Fibroblast of lung (primary cell): ENCODE data around the gene L3HYPDH. TPM values are rescaled to one million over a fixed set of nuclear protein-coding genes. Genes with fewer than 3 reads are reported as not detected.

ENCODE experiments used
- DNase-seq, 2 donors: peaks; one replicate each; pipeline versions ENCODE4 v3.0.0 to v3.0.0-alpha.2; 2010; ENCODE audit warnings: low read depth in 2 of 2
- H2AFZ ChIP-seq: 2 replicates; pipeline ENCODE4 v1.5.1; 2012; ENCODE audit warnings: low read length, control low read depth, inconsistent platforms
- H3K27ac ChIP-seq: 2 replicates; pipeline ENCODE4 v1.5.1; 2011; ENCODE audit warnings: low read length, control low read depth; ENCODE audit not compliant: insufficient read depth
- H3K27me3 ChIP-seq: 2 replicates; pipeline ENCODE4 v1.5.1; 2011; ENCODE audit warnings: mild to moderate bottlenecking, low read length; ENCODE audit not compliant: control insufficient read depth, insufficient read depth
- H3K36me3 ChIP-seq: 2 replicates; pipeline ENCODE4 v1.5.1; 2011; ENCODE audit warnings: low read length; ENCODE audit not compliant: control insufficient read depth, insufficient read depth
- H3K4me1 ChIP-seq: 2 replicates; pipeline ENCODE4 v1.5.1; 2011; ENCODE audit warnings: low read length; ENCODE audit not compliant: control insufficient read depth, insufficient read depth; ENCODE audit errors: extremely low read depth
- H3K4me2 ChIP-seq: 2 replicates; pipeline ENCODE4 v1.5.1; 2011; ENCODE audit warnings: low read length, control low read depth; ENCODE audit not compliant: insufficient read depth; ENCODE audit errors: extremely low read depth
- H3K4me3 ChIP-seq, 4 experiments: fragments of 200-600 bp in 1 of 4; sonication (generic) in 1 of 4; replicated peaks in 1 of 4; 2 replicates each; pipeline ENCODE4 v1.5.1; 2011 to 2016; ENCODE audit warnings: low read length in 4 of 4, low read depth in 3 of 4, mild to moderate bottlenecking in 3 of 4, control low read depth in 2 of 4, inconsistent platforms in 1 of 4, mixed read lengths in 1 of 4; ENCODE audit not compliant: insufficient read depth in 1 of 4; ENCODE audit errors: control extremely low read depth in 1 of 4
- H3K79me2 ChIP-seq: 2 replicates; pipeline ENCODE4 v1.5.1; 2012; ENCODE audit warnings: mild to moderate bottlenecking, low read length, inconsistent platforms; ENCODE audit not compliant: control insufficient read depth, insufficient read depth
- H3K9ac ChIP-seq: 2 replicates; pipeline ENCODE4 v1.5.1; 2011; ENCODE audit warnings: mild to moderate bottlenecking, low read length, control low read depth; ENCODE audit not compliant: insufficient read depth
- H3K9me3 ChIP-seq: 2 replicates; pipeline ENCODE4 v1.5.1; 2012; ENCODE audit warnings: low read depth, low read length; ENCODE audit not compliant: control insufficient read depth, insufficient read depth
- H4K20me1 ChIP-seq: 2 replicates; pipeline ENCODE4 v1.5.1; 2011; ENCODE audit warnings: low read length; ENCODE audit not compliant: control insufficient read depth, insufficient read depth; ENCODE audit errors: extremely low read depth
- CTCF ChIP-seq, 2 donors: IDR thresholded peaks in 1 of 2; conservative IDR thresholded peaks in 1 of 2; 1 replicate in 1 of 2; 2 replicates in 1 of 2; pipeline ENCODE4 v1.5.1; 2011 to 2012; ENCODE audit warnings: low read length in 2 of 2, control low read depth in 1 of 2, inconsistent platforms in 1 of 2, low read depth in 1 of 2, mild to moderate bottlenecking in 1 of 2
- EZH2 ChIP-seq: IDR thresholded peaks from 2 replicates; pipeline ENCODE4 v1.5.1; 2012; ENCODE audit warnings: low read length, control low read depth, mild to moderate bottlenecking; ENCODE audit errors: missing control alignments
- polyA plus RNA-seq, 2 donors: library from polyadenylated mRNA; depleted of rRNA in 1 of 2; stranded (reverse) in 1 of 2; unstranded in 1 of 2; fragments of >200 nt; gene quantifications; 2 replicates each; pipeline ENCODE4 v1.2.1, GENCODE V29; 2011 to 2012; ENCODE audit warnings: missing spikeins in 1 of 2
- total RNA-seq: library from RNA; depleted of rRNA; stranded (reverse); fragments of >200 nt; gene quantifications from 2 replicates; pipeline ENCODE4 v1.2.1, GENCODE V29; 2014

L3HYPDH gene
- total and polyA plus RNA-seq, 2 donors (not counting 1 experiment from before 2014, with no cell fraction given): 28.7 to 50.4 TPM

- H3K4me3 ChIP-seq: no peak overlapping the region
- peak overlapping the region; percentile 26 for H3K27ac ChIP-seq
- peak; percentile 62 to 81 for DNase-seq
- no peaks in the 10 kb centered on the region for H3K27me3 ChIP-seq
- H3K9me3 ChIP-seq: no peaks in the 10 kb centered on the region
- TF ChIP-seq CTCF (conservative IDR thresholded peaks at IDR 0.05 in 1 of 2, IDR thresholded peaks at IDR 0.05 in 1 of 2; ENCODE audit: low read depth in 1 of 2, low read length in 2 of 2) (no peak), EZH2 (no peak)
- no peak overlapping the region for H3K9ac ChIP-seq
- H3K4me1 ChIP-seq: peaks cover 17% of the 10 kb centered on the region
- H3K79me2 ChIP-seq: no peaks in the 10 kb centered on the region
- peak overlapping the region; percentile 26 for H3K4me2 ChIP-seq
- no peak overlapping the region for H2AFZ ChIP-seq
- H3K36me3 ChIP-seq: no peaks in the 10 kb centered on the region
- no peaks in the 10 kb centered on the region for H4K20me1 ChIP-seq
Measured at GRCh38 chr14:59439256-59439965, 44.8 kb downstream of the L3HYPDH start.

GRCh38 chr14:59438195-59438647 lies 46.0 kb downstream of the L3HYPDH start:
- H2AFZ ChIP-seq: no peak overlapping the region
- H4K20me1 ChIP-seq: no peaks in the 10 kb centered on the region
- no peak overlapping the region for H3K4me3 ChIP-seq
- peaks cover 15% of the 10 kb centered on the region for H3K4me1 ChIP-seq
- TF ChIP-seq CTCF (conservative IDR thresholded peaks at IDR 0.05 in 1 of 2, IDR thresholded peaks at IDR 0.05 in 1 of 2; ENCODE audit: low read depth in 1 of 2, low read length in 2 of 2) (no peak), EZH2 (no peak)
- H3K27ac ChIP-seq: no peak overlapping the region
- H3K27me3 ChIP-seq: no peaks in the 10 kb centered on the region
- H3K79me2 ChIP-seq: no peaks in the 10 kb centered on the region
- no peaks in the 10 kb centered on the region for H3K36me3 ChIP-seq
- peak overlapping the region; percentile 26 for H3K4me2 ChIP-seq
- H3K9me3 ChIP-seq: no peaks in the 10 kb centered on the region
- no peak overlapping the region for H3K9ac ChIP-seq
- DNase-seq: peak; percentile 81 to 91

- no peaks in the 10 kb centered on the region for H3K27me3 ChIP-seq
- no peak overlapping the region for H3K27ac ChIP-seq
- no peak for DNase-seq
- TF ChIP-seq EZH2 (no peak), CTCF (conservative IDR thresholded peaks at IDR 0.05 in 1 of 2, IDR thresholded peaks at IDR 0.05 in 1 of 2; ENCODE audit: low read depth in 1 of 2, low read length in 2 of 2) (no peak)
- H4K20me1 ChIP-seq: no peaks in the 10 kb centered on the region
- H3K36me3 ChIP-seq: no peaks in the 10 kb centered on the region
- H3K4me1 ChIP-seq: peaks cover 15% of the 10 kb centered on the region
- H3K4me2 ChIP-seq: no peak overlapping the region
- no peaks in the 10 kb centered on the region for H3K79me2 ChIP-seq
- no peak overlapping the region for H2AFZ ChIP-seq
- H3K9ac ChIP-seq: no peak overlapping the region
- no peak overlapping the region for H3K4me3 ChIP-seq
- no peaks in the 10 kb centered on the region for H3K9me3 ChIP-seq
Measured at GRCh38 chr14:59435987-59436386, 48.2 kb downstream of the L3HYPDH start.
